Stomach (tissue), 4 donors: Measurements from ENCODE around the gene INTS7.

Source experiments
- CTCF ChIP-seq, 7 experiments: fragments of 450-650 bp in 4 of 7; fragments of 200-600 bp in 3 of 7; sonication (generic) in 3 of 7; IDR thresholded peaks; one replicate each; pipeline ENCODE4 v1.5.1; 2016 to 2019; ENCODE audit warnings: antibody characterized with exemption in 7 of 7, control low read depth in 2 of 7, mild to moderate bottlenecking in 1 of 7
- POLR2A ChIP-seq, 4 donors: fragments of 450-650 bp; IDR thresholded peaks; one replicate each; pipeline ENCODE4 v1.6.1; 2016; ENCODE audit warnings: antibody characterized with exemption in 4 of 4, control low read depth in 2 of 4, mild to moderate bottlenecking in 1 of 4, moderate library complexity in 1 of 4

GRCh38 chr1:212037900-212038299, 2.5 kb upstream of the INTS7 start:
- TF ChIP-seq CTCF (IDR thresholded peaks at IDR 0.05) = no peak
- no peak for TF ChIP-seq POLR2A (IDR thresholded peaks at IDR 0.05)
